H1 (cell line): ENCODE data around the gene CASS4. TPM values are rescaled to one million over a fixed set of nuclear protein-coding genes. Genes with fewer than 3 reads are reported as not detected.

Experiments used
- CBX8 ChIP-seq: fragments of 300-800, 300-1000 bp; sonication (generic); IDR thresholded peaks from 2 replicates; pipeline ENCODE4 v1.7.1; 2016; ENCODE audit warnings: low read depth, low read length, borderline replicate concordance
- CEBPB ChIP-seq: IDR thresholded peaks from 2 replicates; pipeline ENCODE4 v1.6.1; 2012; ENCODE audit warnings: low read depth, low read length
- CHD7 ChIP-seq: fragments of 300-600 bp; sonication (generic); IDR thresholded peaks from 2 replicates; pipeline ENCODE4 v1.7.1; 2012; ENCODE audit warnings: low read length, moderate library complexity, mild to moderate bottlenecking, inconsistent platforms; ENCODE audit not compliant: insufficient replicate concordance
- EGR1 ChIP-seq: IDR thresholded peaks from 2 replicates; pipeline ENCODE4 v1.6.1; 2011; ENCODE audit warnings: low read depth, low read length, borderline replicate concordance
- EP300 ChIP-seq, 2 experiments: IDR thresholded peaks; 1 replicate in 1 of 2; 2 replicates in 1 of 2; pipeline ENCODE4 v1.6.1; 2011 to 2012; ENCODE audit warnings: low read depth in 2 of 2, low read length in 2 of 2, mild to moderate bottlenecking in 2 of 2, borderline replicate concordance in 1 of 2, inconsistent platforms in 1 of 2, moderate library complexity in 1 of 2
- JUN ChIP-seq: IDR thresholded peaks from 2 replicates; pipeline ENCODE4 v1.6.1; 2011; ENCODE audit warnings: low read depth, mild to moderate bottlenecking, improper control_type of control experiment, low read length
- PHF8 ChIP-seq: fragments of 200-600 bp; sonication (generic); conservative IDR thresholded peaks from 2 replicates; pipeline ENCODE4 v1.7.1; 2012; ENCODE audit warnings: low read depth, mild to moderate bottlenecking, inconsistent platforms, low read length, moderate library complexity
- RBBP5 ChIP-seq: IDR thresholded peaks from 2 replicates; pipeline ENCODE4 v1.7.1; 2012; ENCODE audit warnings: low read depth, mild to moderate bottlenecking, inconsistent platforms, low read length, moderate library complexity, borderline replicate concordance
- SIRT6 ChIP-seq: IDR thresholded peaks from one replicate; pipeline ENCODE4 v1.7.1; 2012; ENCODE audit warnings: low read length, inconsistent platforms
- SP1 ChIP-seq: IDR thresholded peaks from 2 replicates; pipeline ENCODE4 v1.6.1; 2011; ENCODE audit warnings: low read depth, low read length
- SP2 ChIP-seq: IDR thresholded peaks from 2 replicates; pipeline ENCODE4 v1.6.1; 2012; ENCODE audit warnings: mild to moderate bottlenecking, low read length, inconsistent platforms
- polyA plus RNA-seq, 7 experiments: library from polyadenylated mRNA; depleted of rRNA in 3 of 7; stranded (reverse) in 5 of 7; unstranded in 2 of 7; fragments of >200 nt in 5 of 7; fragments of 200-250 nt in 2 of 7; gene quantifications; 1 replicate in 5 of 7; 2 replicates in 1 of 7; 4 replicates in 1 of 7; pipeline versions ENCODE4 v1.2.1 to v1.2.3, GENCODE V29; 2011 to 2013; ENCODE audit warnings: missing spikeins in 2 of 7, mixed read lengths in 2 of 7
- total RNA-seq: library from RNA; stranded (reverse); fragmentation: NEBNext Ultra II Directional; extraction: Animal tissue kit (Norgen Biotek cat#: 25700); gene quantifications from 2 replicates; pipeline ENCODE4 v1.2.1, GENCODE V29; 2021

CASS4 gene
- total and polyA plus RNA-seq, 2 of the 8 experiments (the other 6 are each of a cell fraction or from before 2014, with no cell fraction given) = not detected

GRCh38 chr20:56468316-56469076 lies 56.4 kb downstream of the CASS4 start, which contains the start of gene RTF2 (continued):
- no peak for TF ChIP-seq SP2
- no peak for TF ChIP-seq CHD7
- TF ChIP-seq SIRT6 = no peak
- no peak for TF ChIP-seq JUN
- TF ChIP-seq RBBP5 = no peak
- peak; percentile 78 for TF ChIP-seq PHF8
- no peak for TF ChIP-seq CEBPB
- peak; percentile 17; the same call in 1 of the 2 replicates for TF ChIP-seq SP1
- peak; percentile 100 for TF ChIP-seq EGR1
- no peak; a peak in 1 of 3 replicates for TF ChIP-seq EP300 (IDR thresholded peaks at IDR 0.05; ENCODE audit: borderline replicate concordance in 1 of 2, low read depth in 2 of 2, low read length in 2 of 2)
- TF ChIP-seq CBX8 = no peak
